Measurements from ENCODE around the gene IFITM5. TPM values are rescaled to one million over a fixed set of nuclear protein-coding genes. Genes with fewer than 3 reads are reported as not detected.

The IFITM5 gene
- total RNA-seq, 4 donors from 2014 or later: not detected

DNA sequence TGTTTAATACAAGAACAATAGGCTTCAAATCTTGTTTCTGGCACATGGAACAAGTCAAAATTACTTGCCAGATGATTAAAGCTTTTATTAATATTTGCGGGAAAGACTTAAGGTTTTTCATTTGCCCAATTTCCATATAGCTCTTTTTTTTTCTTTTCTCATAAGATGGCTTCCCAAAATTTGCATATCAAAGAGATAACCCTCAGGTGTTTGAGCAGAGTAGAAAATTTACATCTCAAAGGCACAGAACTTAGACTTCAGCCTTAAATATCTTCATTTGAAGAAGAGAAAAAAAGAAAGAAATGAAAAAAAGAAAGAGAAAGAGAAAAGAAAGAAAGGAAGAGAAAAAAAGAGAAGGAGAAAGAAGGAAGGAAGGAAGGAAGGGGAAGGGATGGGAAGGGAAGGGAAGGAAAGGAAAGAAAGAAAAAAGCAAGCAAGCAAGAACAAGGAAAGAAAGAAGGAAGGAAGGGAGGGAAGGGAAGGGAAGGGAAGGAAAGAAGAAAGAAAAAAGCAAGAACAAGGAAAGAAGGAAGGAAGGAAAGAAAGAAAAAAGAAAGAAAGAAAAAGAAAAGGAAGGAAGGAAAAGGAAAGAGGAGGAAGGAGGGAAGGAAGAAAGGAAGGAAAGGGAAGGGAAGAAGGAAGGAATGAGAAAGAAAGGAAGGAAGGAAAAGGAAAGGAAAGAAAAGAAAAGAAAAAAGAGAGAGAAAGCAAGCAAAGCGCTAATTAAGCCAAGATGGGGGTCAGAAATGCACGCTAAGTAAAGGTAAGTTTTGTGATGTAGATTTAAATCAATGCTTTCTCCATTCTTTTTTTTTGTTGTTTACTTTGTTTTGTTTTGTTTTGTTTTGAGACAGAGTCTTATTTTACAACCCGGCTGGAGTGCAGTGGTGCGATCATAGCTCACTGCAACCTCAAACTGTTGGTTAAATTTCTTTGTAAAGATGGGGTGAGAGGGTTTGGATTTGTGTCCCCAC is 41.5 kb upstream of the IFITM5 start:
- Histone ChIP-seq H3K36me3 (no peaks in the 10 kb centered on the region), H3K4me3 (no peak overlapping the region), H3K27ac (replicated peaks in 1 of 4) (no peak overlapping the region), H3K9me3 (no peaks in the 10 kb centered on the region), H3K27me3 (peaks cover 0 to 2% (median 0%) of the 10 kb centered on the region in 4 donors), H3K4me1 (peaks cover 8 to 12% (median 10%) of the 10 kb centered on the region in 4 donors)
- no peak for DNase-seq (ENCODE audit: extremely low spot score)
- TF ChIP-seq POLR2A (IDR thresholded peaks at IDR 0.05; ENCODE audit: low read depth): no peak
- no peak for TF ChIP-seq POLR2AphosphoS5 (IDR thresholded peaks at IDR 0.05)
- TF ChIP-seq EP300 (IDR thresholded peaks at IDR 0.05): no peak
- TF ChIP-seq, protein P1, sequence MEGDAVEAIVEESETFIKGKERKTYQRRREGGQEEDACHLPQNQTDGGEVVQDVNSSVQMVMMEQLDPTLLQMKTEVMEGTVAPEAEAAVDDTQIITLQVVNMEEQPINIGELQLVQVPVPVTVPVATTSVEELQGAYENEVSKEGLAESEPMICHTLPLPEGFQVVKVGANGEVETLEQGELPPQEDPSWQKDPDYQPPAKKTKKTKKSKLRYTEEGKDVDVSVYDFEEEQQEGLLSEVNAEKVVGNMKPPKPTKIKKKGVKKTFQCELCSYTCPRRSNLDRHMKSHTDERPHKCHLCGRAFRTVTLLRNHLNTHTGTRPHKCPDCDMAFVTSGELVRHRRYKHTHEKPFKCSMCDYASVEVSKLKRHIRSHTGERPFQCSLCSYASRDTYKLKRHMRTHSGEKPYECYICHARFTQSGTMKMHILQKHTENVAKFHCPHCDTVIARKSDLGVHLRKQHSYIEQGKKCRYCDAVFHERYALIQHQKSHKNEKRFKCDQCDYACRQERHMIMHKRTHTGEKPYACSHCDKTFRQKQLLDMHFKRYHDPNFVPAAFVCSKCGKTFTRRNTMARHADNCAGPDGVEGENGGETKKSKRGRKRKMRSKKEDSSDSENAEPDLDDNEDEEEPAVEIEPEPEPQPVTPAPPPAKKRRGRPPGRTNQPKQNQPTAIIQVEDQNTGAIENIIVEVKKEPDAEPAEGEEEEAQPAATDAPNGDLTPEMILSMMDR (IDR thresholded peaks at IDR 0.05): no peak
- 85% methylated on average over 4 of the region's 5 CpGs for WGBS
- intact Hi-C loops (cut with DNase I): no loop called here

DNA sequence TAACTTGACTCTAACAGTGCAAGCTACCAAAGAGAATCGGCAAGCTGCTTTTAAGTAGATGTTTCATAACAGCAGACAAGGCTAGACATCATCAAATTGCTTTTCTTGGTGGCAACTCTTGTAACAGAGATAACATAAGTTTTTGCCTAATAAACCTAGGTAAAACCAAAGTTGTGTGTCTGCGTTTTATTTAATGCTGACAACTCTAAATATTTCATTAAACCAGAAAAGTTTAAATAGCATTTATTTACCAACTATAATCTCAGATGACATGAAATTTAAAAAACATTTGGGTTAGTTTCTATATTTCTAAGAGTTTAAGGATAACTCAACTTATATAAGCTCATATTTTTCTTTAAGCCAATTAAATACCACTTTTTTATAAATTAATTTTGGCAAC is 40.6 kb upstream of the IFITM5 start:
- peaks cover 15 to 20% (median 17%) of the 10 kb centered on the region in 4 donors for H3K4me1 ChIP-seq
- no peak for TF ChIP-seq POLR2AphosphoS5 (IDR thresholded peaks at IDR 0.05)
- no peak for TF ChIP-seq POLR2A (IDR thresholded peaks at IDR 0.05; ENCODE audit: low read depth)
- TF ChIP-seq EP300 (IDR thresholded peaks at IDR 0.05): no peak
- TF ChIP-seq, protein P1 (IDR thresholded peaks at IDR 0.05): no peak
- DNase-seq (ENCODE audit: extremely low spot score): no peak
- WGBS: 90% methylated on average over 2 of the region's 2 CpGs
- no peaks in the 10 kb centered on the region for H3K36me3 ChIP-seq
- no peaks in the 10 kb centered on the region for H3K9me3 ChIP-seq
- H3K4me3 ChIP-seq: no peak overlapping the region
- H3K27me3 ChIP-seq: peaks cover 0 to 2% (median 0%) of the 10 kb centered on the region in 4 donors
- H3K27ac ChIP-seq (replicated peaks in 1 of 4): no peak overlapping the region
- intact Hi-C loops (cut with DNase I): no loop called here

DNA sequence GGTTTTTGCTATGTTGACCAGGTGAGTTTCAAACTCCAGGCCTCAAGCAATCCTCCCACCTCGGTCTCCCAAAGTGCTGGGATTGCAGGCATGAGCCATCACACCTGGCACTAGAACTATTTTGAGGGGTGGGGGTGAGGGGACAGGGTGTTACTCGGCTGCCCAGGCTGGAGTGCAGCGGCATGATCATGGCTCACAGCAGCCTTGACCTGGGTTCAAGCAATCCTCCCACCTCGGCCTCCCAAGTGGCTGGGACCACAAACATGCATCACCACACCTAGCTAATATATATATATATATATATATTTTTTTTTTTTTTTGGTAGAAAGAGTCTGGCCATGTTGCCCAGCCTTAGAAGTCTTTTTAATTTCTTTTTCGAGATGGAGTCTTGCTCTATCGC is 38.4 kb upstream of the IFITM5 start:
- H3K4me1 ChIP-seq: peaks cover 15 to 31% (median 21%) of the 10 kb centered on the region in 4 donors
- no peaks in the 10 kb centered on the region for H3K9me3 ChIP-seq
- H3K27me3 ChIP-seq: peaks cover 0 to 2% (median 0%) of the 10 kb centered on the region in 4 donors
- WGBS: 98% methylated on average over 6 of the region's 6 CpGs
- no peaks in the 10 kb centered on the region for H3K36me3 ChIP-seq
- H3K27ac ChIP-seq (replicated peaks in 1 of 4): no peak overlapping the region
- TF ChIP-seq, protein P1 (IDR thresholded peaks at IDR 0.05): no peak
- TF ChIP-seq EP300 (IDR thresholded peaks at IDR 0.05) (no peak), POLR2AphosphoS5 (IDR thresholded peaks at IDR 0.05) (no peak), POLR2A (IDR thresholded peaks at IDR 0.05; ENCODE audit: low read depth) (no peak)
- intact Hi-C loops (cut with DNase I): no loop called here
- no peak overlapping the region for H3K4me3 ChIP-seq
- no peak for DNase-seq (ENCODE audit: extremely low spot score)

DNA sequence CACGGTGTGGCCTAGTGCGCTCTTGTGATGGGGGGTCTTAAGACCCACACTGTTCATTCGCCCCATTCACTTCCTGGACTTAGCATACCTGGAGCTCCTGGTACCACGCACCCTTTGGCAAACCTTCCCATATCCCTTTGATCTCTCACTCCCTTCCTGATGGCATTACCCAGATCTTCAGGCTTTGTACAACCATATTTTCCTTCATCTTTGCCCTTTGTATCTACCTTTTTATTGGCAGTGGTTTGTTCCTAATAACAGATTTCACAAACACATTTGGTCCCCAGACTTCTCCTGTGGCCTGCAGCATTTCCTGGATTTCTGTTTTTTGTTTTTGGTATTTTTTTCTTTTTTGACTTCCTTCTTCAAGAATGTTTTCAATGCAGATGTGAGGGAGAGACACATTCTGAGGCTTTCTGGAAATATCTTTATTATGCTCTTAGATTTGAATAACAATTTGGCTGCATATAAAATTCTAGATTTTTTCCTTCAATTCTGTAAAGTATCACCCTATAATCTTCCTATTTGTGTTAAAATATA is 37.4 kb upstream of the IFITM5 start:
- H3K4me3 ChIP-seq: no peak overlapping the region
- TF ChIP-seq POLR2A (IDR thresholded peaks at IDR 0.05; ENCODE audit: low read depth) (no peak), EP300 (IDR thresholded peaks at IDR 0.05) (no peak)
- TF ChIP-seq, protein P1 (IDR thresholded peaks at IDR 0.05): no peak
- DNase-seq (ENCODE audit: extremely low spot score): no peak
- 86% methylated on average over 4 of the region's 4 CpGs for WGBS
- peaks cover 15 to 31% (median 21%) of the 10 kb centered on the region in 4 donors for H3K4me1 ChIP-seq
- H3K9me3 ChIP-seq: no peaks in the 10 kb centered on the region
- peaks cover 0 to 2% (median 0%) of the 10 kb centered on the region in 4 donors for H3K27me3 ChIP-seq
- no peaks in the 10 kb centered on the region for H3K36me3 ChIP-seq
- intact Hi-C loops (cut with DNase I): no loop called here
- H3K27ac ChIP-seq (replicated peaks in 1 of 4): peak overlapping the region; percentile 60 to 76 (median 64)

Data from esophagus muscularis mucosa (tissue), 4 donors.